NCI-H82 treated with DMSO at 0.1 percent for 48 hours (cell line): ENCODE measurements around the gene FUT6.
"Not testable (repeated sequence)": the region's sequence is repeated elsewhere in the genome, so short reads cannot be mapped to it uniquely, and the experiment has no call there.

Experiments used
- DNase-seq: peaks from one replicate; lab custom pipeline; 2025; ENCODE audit not compliant: unreplicated experiment; lab: John Stamatoyannopoulos, UW

FUT6 gene

GRCh38 chr19:5788422-5788821 is 51.1 kb downstream of the FUT6 start:
- DNase-seq = no peak

GRCh38 chr19:5787409-5788182 is 51.9 kb downstream of the FUT6 start:
- no peak for DNase-seq

GRCh38 chr19:5786593-5787408 is 52.7 kb downstream of the FUT6 start:
- DNase-seq = no peak

GRCh38 chr19:5785423-5785822 is 54.1 kb downstream of the FUT6 start:
- no peak for DNase-seq

GRCh38 chr19:5784581-5785147 is 54.8 kb downstream of the FUT6 start, which contains the start of gene PRR22:
Gene PRR22, minus strand, starts transcription at chr19:5784746. Its CDS starts 86 bp downstream, at chr19:5784660.
- DNase-seq = no peak

- no peak for DNase-seq
These were observed 56.3 kb downstream of the FUT6 start for GRCh38 chr19:5782945-5783919.

- no peak for DNase-seq
These were observed 57.2 kb downstream of the FUT6 start for GRCh38 chr19:5782322-5782721.

- DNase-seq = not testable (repeated sequence)
These were observed 58.6 kb downstream of the FUT6 start for GRCh38 chr19:5780916-5781315.
